ENCODE data around the gene DGKI. TPM values are rescaled to one million over a fixed set of nuclear protein-coding genes. Genes with fewer than 3 reads are reported as not detected.

The DGKI gene
- total RNA-seq, 5 donors from 2014 or later (not counting 1 experiment from before 2014, with no cell fraction given) = not detected

DNA sequence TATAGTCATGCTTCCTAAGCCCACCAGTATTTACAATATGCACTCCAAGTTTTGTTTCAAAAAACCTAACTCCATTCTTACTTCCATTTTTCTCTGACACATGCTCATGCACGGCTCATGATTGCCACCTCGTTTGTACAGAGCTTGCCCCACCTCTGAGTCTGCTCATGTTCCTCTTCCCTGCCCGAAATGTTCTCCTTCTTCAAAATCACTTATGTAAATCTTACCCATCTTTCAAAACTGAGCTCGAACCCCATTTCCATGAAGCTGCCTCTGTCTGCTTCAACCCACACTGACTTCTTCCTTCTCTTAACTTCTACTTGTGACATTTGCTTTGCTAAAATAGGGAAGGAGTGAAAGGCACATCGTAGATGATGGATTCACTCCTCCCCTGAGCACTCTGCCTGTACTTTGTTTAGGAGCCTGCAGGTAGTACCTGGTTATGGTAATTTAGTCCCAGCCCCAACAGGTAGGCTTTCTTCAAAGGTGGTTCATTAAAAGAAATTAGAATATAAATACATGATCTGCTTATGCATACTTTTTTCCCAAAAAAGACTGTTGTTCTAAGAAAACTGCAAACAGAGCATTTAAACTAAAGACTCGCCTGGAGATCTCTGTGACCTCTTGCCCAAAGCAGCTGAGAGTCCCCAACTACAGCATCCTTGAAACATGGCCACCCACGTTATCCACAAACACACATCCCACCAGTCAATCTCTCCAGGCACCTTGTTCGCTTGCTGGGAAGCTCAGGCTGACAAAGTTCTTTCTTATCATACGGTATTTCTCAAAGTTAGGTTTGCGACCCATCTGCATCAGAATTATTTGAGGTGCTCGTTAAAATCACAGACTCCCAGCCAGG, 172.0 kb downstream of the DGKI start:
- Mint-ChIP-seq H3K9me3 (no peaks in the 10 kb centered on the region), H3K27me3 (peaks cover 0 to 9% of the 10 kb centered on the region in 2 donors), H3K27ac (peak overlapping the region in 1 of 2 donors; percentile 18), H3K4me3 (no peak overlapping the region), H3K4me1 (no peaks in the 10 kb centered on the region), H3K36me3 (no peaks in the 10 kb centered on the region)
- H3K27ac ChIP-seq (ENCODE audit: low read length) = no peak overlapping the region
- no peaks in the 10 kb centered on the region for H3K36me3 ChIP-seq (ENCODE audit: control insufficient read depth in 2 of 2, extremely low read depth in 1 of 2, insufficient read depth in 1 of 2, low read length in 1 of 2)
- ChIA-PET CTCF (no interaction called here), POLR2A (no interaction called here)
- peaks cover 0 to 3% of the 10 kb centered on the region in 2 experiments for H3K27me3 ChIP-seq (replicated peaks in 1 of 2; ENCODE audit: control insufficient read depth in 2 of 2, extremely low read depth in 1 of 2, insufficient read depth in 2 of 2, low read length in 1 of 2)
- H3K9me3 ChIP-seq = no peaks in the 10 kb centered on the region
- no peak overlapping the region for H3K4me3 ChIP-seq (ENCODE audit: control insufficient read depth in 1 of 2, extremely low read depth in 1 of 2, low read length in 1 of 2)
- 68% methylated on average over 8 of the region's 11 CpGs for WGBS (ENCODE audit: insufficient coverage)
- DNase-seq (no peak), ATAC-seq (replicated peaks in 1 of 4) (no peak)
- H3K4me1 ChIP-seq (ENCODE audit: control insufficient read depth in 1 of 2, extremely low read depth in 1 of 2, insufficient read depth in 2 of 2, low read length in 2 of 2) = no peaks in the 10 kb centered on the region

DNA sequence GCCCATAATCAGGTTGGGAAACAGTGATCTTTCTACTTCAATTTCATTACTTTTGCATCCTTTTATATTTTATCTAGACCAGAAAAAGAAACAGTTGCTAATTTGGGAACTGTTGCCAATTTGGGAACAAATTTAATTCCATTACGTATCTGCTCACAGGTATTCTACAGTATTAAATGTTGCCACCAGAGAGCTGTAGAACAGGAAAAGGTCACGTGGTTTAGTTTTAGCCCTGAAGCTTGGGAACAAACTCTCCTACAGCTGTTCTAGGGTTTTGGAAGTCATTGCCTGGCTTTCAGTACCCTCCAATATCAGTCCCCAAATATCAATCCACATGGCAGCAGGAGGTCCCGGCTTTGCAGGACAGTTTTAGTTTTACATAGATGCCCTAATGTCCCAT, 172.7 kb downstream of the DGKI start:
- Histone ChIP-seq H3K36me3 (ENCODE audit: control insufficient read depth in 2 of 2, extremely low read depth in 1 of 2, insufficient read depth in 1 of 2, low read length in 1 of 2) (no peaks in the 10 kb centered on the region), H3K27me3 (replicated peaks in 1 of 2; ENCODE audit: control insufficient read depth in 2 of 2, extremely low read depth in 1 of 2, insufficient read depth in 2 of 2, low read length in 1 of 2) (peaks cover 0 to 3% of the 10 kb centered on the region in 2 experiments), H3K4me1 (ENCODE audit: control insufficient read depth in 1 of 2, extremely low read depth in 1 of 2, insufficient read depth in 2 of 2, low read length in 2 of 2) (no peaks in the 10 kb centered on the region), H3K27ac (ENCODE audit: low read length) (no peak overlapping the region), H3K4me3 (ENCODE audit: control insufficient read depth in 1 of 2, extremely low read depth in 1 of 2, low read length in 1 of 2) (no peak overlapping the region), H3K9me3 (no peaks in the 10 kb centered on the region)
- no peaks in the 10 kb centered on the region for H3K9me3 Mint-ChIP-seq
- H3K4me1 Mint-ChIP-seq = no peaks in the 10 kb centered on the region
- ChIA-PET POLR2A (interaction anchor here in 1 of 2 donors (0.7 kb wide), 1 partner anchor 297 kb away, joined by 3 read pairs; no protein-coding TSS in a partner anchor), CTCF (no interaction called here)
- ATAC-seq (replicated peaks in 1 of 4) (no peak), DNase-seq (no peak)
- H3K36me3 Mint-ChIP-seq = no peaks in the 10 kb centered on the region
- peaks cover 0 to 9% of the 10 kb centered on the region in 2 donors for H3K27me3 Mint-ChIP-seq
- 75% methylated on average over 3 of the region's 3 CpGs for WGBS (ENCODE audit: insufficient coverage)
- H3K27ac Mint-ChIP-seq = no peak overlapping the region
- H3K4me3 Mint-ChIP-seq = no peak overlapping the region

DNA sequence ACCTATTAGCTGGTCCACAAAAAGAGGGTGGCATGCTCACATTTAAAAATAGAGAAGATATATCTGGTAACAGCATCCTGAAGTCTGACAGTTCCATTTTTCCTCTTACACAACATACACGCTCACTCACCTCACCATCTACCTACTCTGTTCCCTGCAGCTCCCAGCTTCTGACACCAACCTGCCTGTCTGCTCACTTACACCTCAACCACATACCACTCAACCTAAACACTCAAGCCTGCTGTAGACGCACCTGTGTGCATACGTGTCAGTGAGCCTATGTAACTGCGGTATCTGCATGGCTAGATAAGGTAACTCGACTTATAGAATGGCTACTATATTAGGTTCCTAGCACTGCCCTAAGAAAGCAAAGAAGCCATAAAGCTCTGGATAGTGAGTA, 174.9 kb downstream of the DGKI start:
- Histone ChIP-seq H3K27ac (ENCODE audit: low read length) (no peak overlapping the region), H3K27me3 (replicated peaks in 1 of 2; ENCODE audit: control insufficient read depth in 2 of 2, extremely low read depth in 1 of 2, insufficient read depth in 2 of 2, low read length in 1 of 2) (peaks cover 0 to 3% of the 10 kb centered on the region in 2 experiments), H3K9me3 (no peaks in the 10 kb centered on the region), H3K36me3 (ENCODE audit: control insufficient read depth in 2 of 2, extremely low read depth in 1 of 2, insufficient read depth in 1 of 2, low read length in 1 of 2) (no peaks in the 10 kb centered on the region), H3K4me3 (ENCODE audit: control insufficient read depth in 1 of 2, extremely low read depth in 1 of 2, low read length in 1 of 2) (no peak overlapping the region), H3K4me1 (ENCODE audit: control insufficient read depth in 1 of 2, extremely low read depth in 1 of 2, insufficient read depth in 2 of 2, low read length in 2 of 2) (no peaks in the 10 kb centered on the region)
- H3K4me3 Mint-ChIP-seq = no peak overlapping the region
- no peaks in the 10 kb centered on the region for H3K36me3 Mint-ChIP-seq
- 89% methylated on average over 1 of the region's 5 CpGs for WGBS (ENCODE audit: insufficient coverage)
- peaks cover 0 to 9% of the 10 kb centered on the region in 2 donors for H3K27me3 Mint-ChIP-seq
- no peaks in the 10 kb centered on the region for H3K9me3 Mint-ChIP-seq
- ChIA-PET POLR2A (no interaction called here), CTCF (interaction anchor here in 1 of 2 donors (0.7 kb wide), 1 partner anchor 360 kb away, joined by 8 read pairs; no protein-coding TSS in a partner anchor)
- H3K4me1 Mint-ChIP-seq = no peaks in the 10 kb centered on the region
- DNase-seq (no peak), ATAC-seq (replicated peaks in 1 of 4) (no peak)
- no peak overlapping the region for H3K27ac Mint-ChIP-seq

DNA sequence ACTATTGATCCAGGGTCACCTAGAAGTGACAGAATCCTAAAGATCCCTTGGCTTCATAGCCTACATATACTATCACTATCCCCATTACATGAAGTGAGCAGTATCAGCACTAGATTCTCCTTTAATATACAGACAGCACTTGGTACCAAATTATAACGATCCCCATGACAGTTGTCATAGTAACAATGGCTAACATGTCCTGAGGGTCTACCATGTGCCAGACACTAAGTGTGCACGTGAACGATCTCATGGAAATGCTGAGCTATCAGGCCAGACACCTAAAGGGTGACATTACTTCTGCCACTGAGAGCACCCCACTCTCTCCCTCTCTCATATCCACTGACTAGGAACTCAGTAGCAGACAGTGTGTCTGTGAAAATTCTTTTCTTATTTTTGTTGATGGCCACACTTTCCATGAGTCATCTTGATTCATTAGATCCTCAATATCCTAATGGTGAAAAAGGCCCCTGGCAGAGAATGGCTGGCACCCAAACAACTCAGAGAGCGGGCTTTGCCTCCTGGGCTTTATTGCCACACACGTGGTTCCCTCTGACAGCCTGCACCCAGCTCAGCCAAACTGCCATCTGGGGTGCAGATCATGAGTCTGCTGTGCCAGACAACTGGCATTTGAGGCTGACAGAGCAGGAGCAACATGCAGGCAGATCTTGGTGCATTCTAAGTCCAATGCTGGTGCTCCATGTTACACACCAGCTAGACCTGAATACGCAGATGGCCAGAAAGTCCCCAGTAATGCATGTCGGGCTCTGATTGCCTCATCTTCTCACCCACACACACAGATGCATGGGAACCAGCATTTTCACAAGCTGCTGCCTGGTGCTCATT, 176.3 kb downstream of the DGKI start:
- peaks cover 0 to 7% of the 10 kb centered on the region in 2 donors for H3K27me3 Mint-ChIP-seq
- H3K4me3 Mint-ChIP-seq = no peak overlapping the region
- ChIA-PET POLR2A (no interaction called here), CTCF (interaction anchor here in 1 of 2 donors (0.5 kb wide), 1 partner anchor 11 kb away, joined by 3 read pairs; no protein-coding TSS in a partner anchor)
- H3K9me3 ChIP-seq = no peaks in the 10 kb centered on the region
- H3K9me3 Mint-ChIP-seq = no peaks in the 10 kb centered on the region
- no peaks in the 10 kb centered on the region for H3K4me1 Mint-ChIP-seq
- H3K36me3 ChIP-seq (ENCODE audit: control insufficient read depth in 2 of 2, extremely low read depth in 1 of 2, insufficient read depth in 1 of 2, low read length in 1 of 2) = no peaks in the 10 kb centered on the region
- no peak for DNase-seq
- no peaks in the 10 kb centered on the region for H3K36me3 Mint-ChIP-seq
- peaks cover 0 to 3% of the 10 kb centered on the region in 2 experiments for H3K27me3 ChIP-seq (replicated peaks in 1 of 2; ENCODE audit: control insufficient read depth in 2 of 2, extremely low read depth in 1 of 2, insufficient read depth in 2 of 2, low read length in 1 of 2)
- H3K27ac Mint-ChIP-seq = no peak overlapping the region
- no peaks in the 10 kb centered on the region for H3K4me1 ChIP-seq (ENCODE audit: control insufficient read depth in 1 of 2, extremely low read depth in 1 of 2, insufficient read depth in 2 of 2, low read length in 2 of 2)
- no peak overlapping the region for H3K4me3 ChIP-seq (ENCODE audit: control insufficient read depth in 1 of 2, extremely low read depth in 1 of 2, low read length in 1 of 2)
- WGBS (ENCODE audit: insufficient coverage) = 60% methylated on average over 4 of the region's 7 CpGs
- ATAC-seq (replicated peaks in 1 of 4) = no peak
- no peak overlapping the region for H3K27ac ChIP-seq (ENCODE audit: low read length)

DNA sequence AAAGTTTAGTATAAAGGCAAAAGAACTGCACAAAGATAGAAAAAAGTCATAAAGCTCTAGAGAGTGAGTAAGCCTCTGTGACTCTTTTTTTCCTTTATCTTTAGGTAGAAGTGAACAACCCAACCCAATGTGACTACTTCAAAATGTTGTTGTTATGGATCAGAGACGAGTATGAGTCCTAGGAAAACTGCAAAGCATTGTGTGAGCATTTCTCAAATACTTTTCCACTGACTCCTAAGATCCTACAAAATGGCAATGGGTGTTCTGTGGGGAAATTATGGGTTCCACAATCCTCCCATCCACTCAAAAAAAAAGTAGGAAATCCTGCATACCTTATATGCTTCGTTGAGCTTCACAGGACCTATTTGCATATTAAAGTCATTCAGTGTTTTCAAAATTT, 177.1 kb downstream of the DGKI start:
- ChIA-PET POLR2A (no interaction called here), CTCF (interaction anchor here in 1 of 2 donors (0.5 kb wide), 1 partner anchor 11 kb away, joined by 3 read pairs; no protein-coding TSS in a partner anchor)
- DNase-seq (no peak), ATAC-seq (replicated peaks in 1 of 4) (no peak)
- Mint-ChIP-seq H3K9me3 (no peaks in the 10 kb centered on the region), H3K36me3 (no peaks in the 10 kb centered on the region), H3K4me1 (no peaks in the 10 kb centered on the region), H3K27ac (no peak overlapping the region), H3K27me3 (peaks cover 0 to 6% of the 10 kb centered on the region in 2 donors), H3K4me3 (no peak overlapping the region)
- Histone ChIP-seq H3K4me1 (ENCODE audit: control insufficient read depth in 1 of 2, extremely low read depth in 1 of 2, insufficient read depth in 2 of 2, low read length in 2 of 2) (no peaks in the 10 kb centered on the region), H3K36me3 (ENCODE audit: control insufficient read depth in 2 of 2, extremely low read depth in 1 of 2, insufficient read depth in 1 of 2, low read length in 1 of 2) (no peaks in the 10 kb centered on the region), H3K4me3 (ENCODE audit: control insufficient read depth in 1 of 2, extremely low read depth in 1 of 2, low read length in 1 of 2) (no peak overlapping the region), H3K9me3 (no peaks in the 10 kb centered on the region), H3K27ac (ENCODE audit: low read length) (no peak overlapping the region), H3K27me3 (replicated peaks in 1 of 2; ENCODE audit: control insufficient read depth in 2 of 2, extremely low read depth in 1 of 2, insufficient read depth in 2 of 2, low read length in 1 of 2) (peaks cover 0 to 3% of the 10 kb centered on the region in 2 experiments)
- no CpG with 5 or more reads among the region's 2 CpGs for WGBS (ENCODE audit: insufficient coverage)

DNA sequence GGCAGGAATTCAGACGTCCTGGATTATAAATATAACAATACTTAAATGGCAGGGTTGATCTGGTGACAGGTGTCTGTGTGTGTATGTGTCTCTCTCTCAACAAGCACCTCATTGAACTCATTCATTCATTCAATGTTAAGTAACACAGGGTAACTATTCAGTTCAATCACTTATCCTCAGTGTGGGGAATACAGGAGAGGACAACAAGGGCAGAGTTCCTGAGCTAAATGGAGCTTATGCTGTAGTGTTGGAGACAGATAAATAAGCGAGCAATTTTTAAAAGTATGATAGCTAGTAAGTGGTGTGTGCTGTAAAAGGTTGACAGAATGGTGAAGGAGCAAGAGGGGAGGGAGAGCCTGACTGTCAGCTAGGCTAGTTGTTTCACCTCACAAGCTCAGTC, 178.4 kb downstream of the DGKI start:
- CTCF ChIA-PET = no interaction called here
- no peaks in the 10 kb centered on the region for H3K9me3 ChIP-seq
- H3K27ac Mint-ChIP-seq = no peak overlapping the region

More for the DNA sequence above, 178.4 kb downstream of the DGKI start:
- ATAC-seq (replicated peaks in 1 of 4) = no peak
- Histone ChIP-seq H3K36me3 (ENCODE audit: control insufficient read depth in 2 of 2, extremely low read depth in 1 of 2, insufficient read depth in 1 of 2, low read length in 1 of 2) (no peaks in the 10 kb centered on the region), H3K27ac (ENCODE audit: low read length) (no peak overlapping the region), H3K4me1 (ENCODE audit: control insufficient read depth in 1 of 2, extremely low read depth in 1 of 2, insufficient read depth in 2 of 2, low read length in 2 of 2) (no peaks in the 10 kb centered on the region), H3K4me3 (ENCODE audit: control insufficient read depth in 1 of 2, extremely low read depth in 1 of 2, low read length in 1 of 2) (no peak overlapping the region), H3K27me3 (replicated peaks in 1 of 2; ENCODE audit: control insufficient read depth in 2 of 2, extremely low read depth in 1 of 2, insufficient read depth in 2 of 2, low read length in 1 of 2) (peaks cover 0 to 9% of the 10 kb centered on the region in 2 experiments)
- no peaks in the 10 kb centered on the region for H3K36me3 Mint-ChIP-seq
- 40% methylated on average over 1 of the region's 2 CpGs for WGBS (ENCODE audit: insufficient coverage)
- no peaks in the 10 kb centered on the region for H3K9me3 Mint-ChIP-seq
- POLR2A ChIA-PET = no interaction called here
- no peaks in the 10 kb centered on the region for H3K4me1 Mint-ChIP-seq
- no peak overlapping the region for H3K4me3 Mint-ChIP-seq
- no peak for DNase-seq
- peaks cover 4% of the 10 kb centered on the region in 2 donors for H3K27me3 Mint-ChIP-seq

Data from T-cell (primary cell).